ENCODE measurements around the gene ZCCHC12.

ZCCHC12 gene

DNA sequence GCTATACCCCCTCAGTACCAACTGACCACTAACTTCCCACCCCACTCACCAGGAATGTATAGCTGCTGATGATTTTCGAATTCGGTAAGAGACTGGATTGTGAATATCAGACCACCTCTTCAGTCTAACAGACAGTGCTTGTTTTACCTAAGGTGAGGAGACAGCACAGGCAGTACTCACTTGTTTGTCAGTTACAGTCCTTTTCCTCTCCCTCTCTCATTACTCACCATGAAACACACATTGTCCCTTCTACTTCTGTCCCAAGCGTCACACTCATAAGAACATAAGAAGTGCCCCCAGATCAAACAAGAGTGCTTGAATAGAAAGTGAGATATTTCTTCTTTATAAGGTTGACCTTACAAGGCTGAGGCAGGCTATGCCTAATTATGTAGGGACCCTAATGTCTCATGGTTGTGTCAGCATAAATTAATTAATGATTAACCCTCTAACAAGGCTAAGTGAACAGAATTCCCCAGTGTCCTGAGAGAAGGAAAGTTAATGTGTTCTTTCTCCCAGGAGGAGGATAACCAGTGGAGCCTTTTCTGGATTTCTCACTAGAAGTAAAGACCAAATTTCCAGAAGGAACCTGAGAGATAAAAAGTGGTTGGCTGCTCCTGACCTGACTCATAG is 32.2 kb downstream of the ZCCHC12 start:
- Mint-ChIP-seq H3K9me3 (no peaks in the 10 kb centered on the region), H3K4me3 (no peak overlapping the region), H3K36me3 (ENCODE audit: low read depth) (no peaks in the 10 kb centered on the region), H3K27ac (no peak overlapping the region), H3K4me1 (ENCODE audit: low read depth) (no peaks in the 10 kb centered on the region), H3K27me3 (ENCODE audit: low read depth) (no peaks in the 10 kb centered on the region)

DNA sequence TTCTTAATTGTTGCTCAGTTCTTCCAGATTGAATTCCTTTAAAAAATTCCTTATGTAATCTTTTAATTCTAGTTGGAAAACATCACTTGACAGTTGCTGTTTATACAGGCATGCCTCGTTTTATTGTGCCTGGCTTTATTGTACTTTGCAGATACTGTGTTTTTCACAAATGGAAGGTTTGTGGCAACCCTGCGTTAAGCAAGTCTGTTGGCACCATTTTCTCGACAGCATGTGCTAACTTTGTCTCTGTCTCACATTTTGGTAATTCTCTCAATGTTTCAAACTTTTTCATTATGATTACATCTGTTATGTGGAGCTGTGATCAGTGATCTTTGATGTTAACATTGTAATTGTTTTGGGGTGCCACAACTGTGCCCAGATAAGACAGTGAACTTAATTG is 33.4 kb downstream of the ZCCHC12 start:
- Mint-ChIP-seq H3K4me1 (ENCODE audit: low read depth) (no peaks in the 10 kb centered on the region), H3K36me3 (ENCODE audit: low read depth) (no peaks in the 10 kb centered on the region), H3K27ac (no peak overlapping the region), H3K9me3 (no peaks in the 10 kb centered on the region), H3K27me3 (ENCODE audit: low read depth) (no peaks in the 10 kb centered on the region), H3K4me3 (no peak overlapping the region)

GRCh38 chrX:118861338-118861737 is 37.7 kb downstream of the ZCCHC12 start:
- H3K4me3 Mint-ChIP-seq: no peak overlapping the region
- H3K9me3 Mint-ChIP-seq: no peaks in the 10 kb centered on the region
- no peaks in the 10 kb centered on the region for H3K36me3 Mint-ChIP-seq (ENCODE audit: low read depth)
- no peaks in the 10 kb centered on the region for H3K4me1 Mint-ChIP-seq (ENCODE audit: low read depth)
- H3K27ac Mint-ChIP-seq: no peak overlapping the region
- no peaks in the 10 kb centered on the region for H3K27me3 Mint-ChIP-seq (ENCODE audit: low read depth)

DNA sequence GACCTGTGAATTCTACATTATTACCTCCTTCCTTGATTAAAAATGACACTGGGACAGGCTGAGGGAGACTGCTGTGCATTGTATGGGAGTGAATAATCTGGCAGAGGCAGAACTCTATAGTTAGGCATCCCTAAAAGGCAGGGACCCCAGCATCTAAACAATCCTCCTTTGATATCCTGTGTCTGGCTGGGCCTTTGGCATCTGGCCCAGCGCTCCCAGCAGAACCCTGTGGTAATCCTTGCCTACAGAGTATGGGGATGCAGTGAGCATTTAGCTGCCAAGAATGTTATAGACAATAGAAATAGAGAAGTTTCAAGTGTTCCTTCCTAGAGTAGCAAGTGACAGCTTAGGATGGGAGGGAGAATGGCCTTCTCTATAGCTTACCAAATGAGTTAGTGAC is 38.5 kb downstream of the ZCCHC12 start:
- H3K36me3 Mint-ChIP-seq (ENCODE audit: low read depth): no peaks in the 10 kb centered on the region
- H3K9me3 Mint-ChIP-seq: no peaks in the 10 kb centered on the region
- H3K27me3 Mint-ChIP-seq (ENCODE audit: low read depth): no peaks in the 10 kb centered on the region
- no peak overlapping the region for H3K27ac Mint-ChIP-seq
- H3K4me1 Mint-ChIP-seq (ENCODE audit: low read depth): no peaks in the 10 kb centered on the region
- H3K4me3 Mint-ChIP-seq: no peak overlapping the region

DNA sequence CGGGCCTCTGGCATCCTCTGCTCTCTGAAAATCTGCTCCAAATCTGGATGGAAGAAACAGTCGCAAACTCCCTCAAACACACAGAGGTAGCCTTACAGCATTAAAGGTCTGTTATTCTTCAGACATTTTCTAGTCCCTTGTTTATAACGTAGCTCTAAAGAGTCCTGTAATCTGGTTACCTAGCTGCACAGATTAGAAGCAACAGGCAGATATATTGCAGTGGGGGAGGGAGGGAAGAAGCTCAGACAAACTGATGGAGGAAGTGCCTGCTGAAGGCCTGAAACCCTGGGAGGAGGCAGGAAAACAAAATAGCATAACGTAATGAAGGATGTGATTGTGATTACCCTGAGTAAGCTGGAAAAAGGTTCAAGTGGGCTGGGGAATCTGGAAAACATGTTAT is 39.4 kb downstream of the ZCCHC12 start:
- H3K4me1 Mint-ChIP-seq (ENCODE audit: low read depth): no peaks in the 10 kb centered on the region
- no peak overlapping the region for H3K4me3 Mint-ChIP-seq
- H3K9me3 Mint-ChIP-seq: no peaks in the 10 kb centered on the region
- no peaks in the 10 kb centered on the region for H3K27me3 Mint-ChIP-seq (ENCODE audit: low read depth)
- H3K36me3 Mint-ChIP-seq (ENCODE audit: low read depth): no peaks in the 10 kb centered on the region
- H3K27ac Mint-ChIP-seq: no peak overlapping the region

DNA sequence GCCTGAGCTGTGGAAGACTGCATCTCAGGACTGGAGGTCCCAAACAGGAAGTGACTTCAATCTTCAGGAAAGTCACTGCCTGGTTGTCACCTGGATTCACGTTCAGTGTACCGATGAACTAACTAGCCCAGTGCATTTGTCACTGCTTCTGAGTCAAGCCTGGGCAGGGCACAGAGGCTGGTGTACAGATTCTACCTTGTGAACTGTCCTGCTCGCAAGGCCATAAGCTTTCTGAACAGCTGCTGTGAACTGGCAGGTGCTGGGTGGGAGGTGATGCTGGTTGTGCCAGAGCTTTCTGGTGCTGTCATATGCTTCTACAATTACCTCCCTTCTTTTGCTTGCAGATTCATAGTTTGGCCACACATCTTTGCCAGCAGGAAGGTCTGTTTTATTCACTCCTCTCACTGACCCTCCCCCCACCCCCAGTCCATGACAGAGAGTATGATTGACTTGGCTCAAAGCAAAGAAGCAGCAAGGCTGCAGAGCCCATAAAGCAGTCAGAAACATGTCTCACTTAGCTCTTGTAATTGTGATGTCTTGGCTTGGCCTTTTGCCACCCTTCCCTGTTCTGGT is 40.5 kb downstream of the ZCCHC12 start:
- Mint-ChIP-seq H3K36me3 (ENCODE audit: low read depth) (no peaks in the 10 kb centered on the region), H3K9me3 (no peaks in the 10 kb centered on the region), H3K27me3 (ENCODE audit: low read depth) (no peaks in the 10 kb centered on the region), H3K27ac (no peak overlapping the region), H3K4me3 (no peak overlapping the region), H3K4me1 (ENCODE audit: low read depth) (no peaks in the 10 kb centered on the region)

GRCh38 chrX:118865231-118865630 is 41.6 kb downstream of the ZCCHC12 start:
- H3K4me1 Mint-ChIP-seq (ENCODE audit: low read depth): no peaks in the 10 kb centered on the region
- no peak overlapping the region for H3K27ac Mint-ChIP-seq
- no peaks in the 10 kb centered on the region for H3K27me3 Mint-ChIP-seq (ENCODE audit: low read depth)
- no peaks in the 10 kb centered on the region for H3K9me3 Mint-ChIP-seq
- no peak overlapping the region for H3K4me3 Mint-ChIP-seq
- no peaks in the 10 kb centered on the region for H3K36me3 Mint-ChIP-seq (ENCODE audit: low read depth)

DNA sequence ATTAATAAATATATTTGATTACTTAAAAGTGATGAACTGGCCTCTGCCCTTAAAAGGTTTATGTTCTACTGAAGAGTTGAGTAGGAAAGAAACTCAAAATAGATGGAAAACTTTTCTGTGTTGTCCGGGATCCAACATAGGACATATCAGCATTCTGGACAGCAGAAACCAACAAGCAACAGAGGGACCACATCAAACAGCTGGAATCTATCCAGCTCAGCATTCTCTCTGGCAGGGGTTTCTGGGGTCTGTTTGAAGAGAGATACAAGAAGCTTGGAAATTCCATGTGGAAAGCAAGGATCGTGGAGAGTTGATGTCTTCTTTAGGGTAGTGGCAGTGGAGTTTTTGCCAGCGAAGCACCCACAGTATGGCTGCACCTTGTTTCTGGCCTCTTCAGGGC is 43.6 kb downstream of the ZCCHC12 start:
- no peaks in the 10 kb centered on the region for H3K4me1 Mint-ChIP-seq (ENCODE audit: low read depth)
- H3K9me3 Mint-ChIP-seq: no peaks in the 10 kb centered on the region
- H3K27me3 Mint-ChIP-seq (ENCODE audit: low read depth): no peaks in the 10 kb centered on the region

DNA sequence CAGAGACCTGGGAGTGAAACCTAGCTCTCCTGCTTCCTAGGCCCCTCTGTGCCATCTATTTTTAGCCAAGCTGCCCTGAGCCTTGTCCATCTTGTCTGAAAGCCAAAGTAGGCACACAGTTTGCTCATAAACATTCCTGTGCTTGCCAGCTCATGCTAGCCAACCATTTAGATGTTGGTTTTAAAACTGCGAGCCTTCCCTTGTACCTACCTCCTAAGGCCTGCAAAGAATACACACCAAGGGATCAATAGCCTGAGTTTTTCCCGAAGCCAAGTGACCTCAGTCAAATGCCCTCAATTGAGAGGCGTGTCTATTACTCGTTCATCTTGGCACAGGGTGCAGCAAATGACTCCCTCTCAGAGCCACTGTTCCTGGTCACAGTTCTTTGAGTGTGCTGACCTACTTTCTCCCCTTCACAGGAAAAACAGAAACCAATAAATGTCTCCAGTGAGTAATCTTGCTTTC is 48.5 kb downstream of the ZCCHC12 start:
- Mint-ChIP-seq H3K4me3 (no peak overlapping the region), H3K27ac (no peak overlapping the region), H3K36me3 (ENCODE audit: low read depth) (no peaks in the 10 kb centered on the region), H3K27me3 (ENCODE audit: low read depth) (no peaks in the 10 kb centered on the region), H3K9me3 (no peaks in the 10 kb centered on the region), H3K4me1 (ENCODE audit: low read depth) (no peaks in the 10 kb centered on the region)

More for the DNA sequence above, 43.6 kb downstream of the ZCCHC12 start:
- Mint-ChIP-seq H3K27ac (no peak overlapping the region), H3K36me3 (ENCODE audit: low read depth) (no peaks in the 10 kb centered on the region), H3K4me3 (no peak overlapping the region)
